ENCODE results near the gene TEC.

The TEC gene

DNA sequence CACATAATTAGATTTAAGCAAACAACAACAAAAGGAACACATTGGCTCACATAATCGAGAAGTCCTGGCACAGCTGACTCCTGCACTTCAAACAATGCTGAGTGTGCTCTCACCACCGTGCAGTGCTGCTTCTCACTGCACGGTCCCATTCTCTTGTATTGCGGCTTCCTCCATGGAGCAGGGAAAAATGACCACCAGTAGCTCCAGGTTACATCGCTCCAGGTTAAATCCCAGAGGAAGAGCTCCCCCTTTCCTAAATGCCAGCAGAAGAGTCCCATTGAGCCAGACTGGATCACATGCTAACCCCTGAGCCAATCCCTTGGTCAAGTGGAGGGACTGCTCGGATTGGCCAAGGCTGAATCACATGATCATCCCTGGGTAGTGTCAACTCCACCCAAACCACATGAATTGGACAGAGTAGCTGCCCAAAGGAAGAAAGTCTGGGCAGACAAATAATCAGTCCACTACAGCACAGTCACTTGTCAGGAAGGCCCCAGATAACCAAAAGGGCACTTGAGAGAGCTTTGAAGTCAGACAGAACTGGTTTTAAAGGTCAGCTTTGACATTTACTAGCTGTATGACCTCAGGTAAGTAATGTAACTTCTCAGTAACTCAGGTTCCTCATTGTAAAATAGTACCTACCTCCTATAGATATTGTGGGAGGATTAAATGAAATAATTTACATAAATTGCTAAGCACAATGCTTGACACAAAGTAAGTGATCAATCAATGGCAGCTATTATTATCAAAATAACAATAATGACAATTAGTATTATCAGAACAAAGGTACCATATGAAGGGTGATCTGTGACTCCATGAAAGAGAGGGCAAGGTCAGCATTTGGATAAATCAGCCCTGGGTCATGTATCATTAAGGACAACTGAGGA, 14.3 kb downstream of the TEC start:
- no peak overlapping the region for H3K27ac ChIP-seq
- TF ChIP-seq ZFX (IDR thresholded peaks at IDR 0.05; ENCODE audit: borderline replicate concordance): no peak
- TF ChIP-seq CTCF (IDR thresholded peaks at IDR 0.05): no peak

GRCh38 chr4:48254381-48255071, 15.1 kb downstream of the TEC start:
- TF ChIP-seq CTCF (IDR thresholded peaks at IDR 0.05) (no peak), ZFX (IDR thresholded peaks at IDR 0.05; ENCODE audit: borderline replicate concordance) (no peak)
- no peak overlapping the region for H3K27ac ChIP-seq

GRCh38 chr4:48252313-48252712, 17.3 kb downstream of the TEC start:
- no peak for TF ChIP-seq CTCF (IDR thresholded peaks at IDR 0.05)
- TF ChIP-seq ZFX (IDR thresholded peaks at IDR 0.05; ENCODE audit: borderline replicate concordance): no peak
- no peak overlapping the region for H3K27ac ChIP-seq

DNA sequence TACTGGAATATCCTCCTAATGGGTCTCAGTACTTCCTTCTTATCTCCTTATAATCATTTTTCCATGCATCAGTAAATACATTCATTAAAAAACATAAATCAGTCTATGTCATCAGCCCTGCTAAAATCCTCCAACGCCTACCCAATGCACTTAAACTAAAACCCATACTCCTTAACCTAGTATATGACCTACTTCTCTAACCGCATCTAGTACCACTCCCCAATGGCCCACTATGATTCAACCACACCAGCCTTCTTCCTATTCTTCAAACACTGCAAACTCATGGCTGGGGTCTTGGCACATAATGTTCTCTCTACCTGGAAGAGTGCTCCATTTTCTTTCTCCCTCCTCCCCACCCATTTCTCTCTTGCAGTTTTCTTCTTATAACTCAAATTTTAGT, 18.7 kb downstream of the TEC start:
- TF ChIP-seq ZFX (IDR thresholded peaks at IDR 0.05; ENCODE audit: borderline replicate concordance): no peak
- no peak for TF ChIP-seq CTCF (IDR thresholded peaks at IDR 0.05)
- no peak overlapping the region for H3K27ac ChIP-seq

DNA sequence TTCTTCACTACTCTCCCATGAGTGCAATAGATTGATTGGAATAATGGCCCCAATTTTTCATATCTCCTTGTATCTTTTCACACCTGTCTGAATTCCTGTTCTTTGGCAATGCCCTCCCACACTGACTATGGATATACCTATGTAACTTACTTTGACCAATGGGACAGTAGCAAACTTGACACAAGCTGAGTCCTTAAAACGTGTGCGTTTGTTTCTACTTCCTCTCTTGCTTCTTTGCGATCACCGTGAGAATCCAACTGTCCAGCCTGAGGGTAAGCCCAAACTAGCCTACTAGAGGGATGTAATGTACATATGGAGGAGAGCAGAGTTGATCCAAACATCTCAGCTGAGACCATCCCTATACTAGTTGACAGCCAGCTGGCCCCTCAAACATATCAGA, 19.3 kb downstream of the TEC start:
- no peak overlapping the region for H3K27ac ChIP-seq
- no peak for TF ChIP-seq ZFX (IDR thresholded peaks at IDR 0.05; ENCODE audit: borderline replicate concordance)
- no peak for TF ChIP-seq CTCF (IDR thresholded peaks at IDR 0.05)

GRCh38 chr4:48249378-48249777, 20.3 kb downstream of the TEC start:
- H3K27ac ChIP-seq: no peak overlapping the region
- no peak for TF ChIP-seq ZFX (IDR thresholded peaks at IDR 0.05; ENCODE audit: borderline replicate concordance)
- TF ChIP-seq CTCF (IDR thresholded peaks at IDR 0.05): no peak

- TF ChIP-seq ZFX (IDR thresholded peaks at IDR 0.05; ENCODE audit: borderline replicate concordance): no peak
- no peak for TF ChIP-seq CTCF (IDR thresholded peaks at IDR 0.05)
- H3K27ac ChIP-seq: no peak overlapping the region
Measured at GRCh38 chr4:48248559-48248953, 21.1 kb downstream of the TEC start.

Measured in 22Rv1 (cell line).